Neuronal stem cell (in vitro differentiated cells): ENCODE results near the gene SLC5A1.

Source experiments
- DNase-seq: peaks from one replicate; pipeline ENCODE4 v3.0.0-alpha.2; 2013; ENCODE audit warnings: low spot score
- H2AFZ ChIP-seq: one replicate; pipeline ENCODE4 v1.6.1; 2013; ENCODE audit warnings: mild to moderate bottlenecking, low read length, inconsistent platforms
- H2AK5ac ChIP-seq: 2 replicates; pipeline ENCODE4 v1.6.1; 2013; ENCODE audit warnings: low read depth, mild to moderate bottlenecking, inconsistent platforms, low read length, moderate library complexity, mixed read lengths
- H2BK120ac ChIP-seq: 2 replicates; pipeline ENCODE4 v1.6.1; 2013; ENCODE audit warnings: low read depth, mild to moderate bottlenecking, inconsistent platforms, low read length, moderate library complexity, mixed read lengths
- H2BK12ac ChIP-seq: one replicate; pipeline ENCODE4 v1.6.1; 2013; ENCODE audit warnings: low read length, inconsistent platforms
- H2BK15ac ChIP-seq: 2 replicates; pipeline ENCODE4 v1.6.1; 2013; ENCODE audit warnings: mild to moderate bottlenecking, low read length, inconsistent platforms, mixed read lengths
- H2BK5ac ChIP-seq: one replicate; pipeline ENCODE4 v1.6.1; 2013; ENCODE audit warnings: inconsistent platforms, mild to moderate bottlenecking, low read length, moderate library complexity
- H3K14ac ChIP-seq: one replicate; pipeline ENCODE4 v1.6.1; 2013; ENCODE audit warnings: low read length, inconsistent platforms
- H3K18ac ChIP-seq: 2 replicates; pipeline ENCODE4 v1.6.1; 2013; ENCODE audit warnings: low read length, inconsistent platforms
- H3K23ac ChIP-seq: 2 replicates; pipeline ENCODE4 v1.6.1; 2013; ENCODE audit warnings: low read depth, mild to moderate bottlenecking, mixed read lengths, low read length, inconsistent platforms; ENCODE audit not compliant: poor library complexity
- H3K27ac ChIP-seq: replicated peaks from 3 replicates; pipeline ENCODE4 v1.5.1; 2013; ENCODE audit warnings: low read length, inconsistent platforms
- H3K27me3 ChIP-seq, 3 experiments: 2 replicates each; pipeline ENCODE4 v1.6.1; 2013; ENCODE audit warnings: low read length in 3 of 3, mild to moderate bottlenecking in 2 of 3, inconsistent platforms in 1 of 3, low read depth in 1 of 3, mixed read lengths in 1 of 3, moderate library complexity in 1 of 3; ENCODE audit not compliant: control insufficient read depth in 3 of 3, insufficient read depth in 3 of 3
- H3K36me3 ChIP-seq, 2 donors: replicated peaks in 1 of 2; 2 replicates each; pipeline ENCODE4 v1.6.1; 2013; ENCODE audit warnings: low read length in 2 of 2; ENCODE audit not compliant: control insufficient read depth in 2 of 2, insufficient read depth in 2 of 2
- H3K4ac ChIP-seq: 2 replicates; pipeline ENCODE4 v1.6.1; 2013; ENCODE audit warnings: inconsistent platforms, mild to moderate bottlenecking, low read length, moderate library complexity
- H3K4me1 ChIP-seq, 2 donors: 1 replicate in 1 of 2; 2 replicates in 1 of 2; pipeline ENCODE4 v1.6.1; 2013; ENCODE audit warnings: low read length in 2 of 2, low read depth in 1 of 2; ENCODE audit not compliant: control insufficient read depth in 2 of 2, insufficient read depth in 1 of 2
- H3K4me2 ChIP-seq: one replicate; pipeline ENCODE4 v1.6.1; 2013; ENCODE audit warnings: mild to moderate bottlenecking, low read length, inconsistent platforms; ENCODE audit not compliant: insufficient read depth, poor library complexity, severe bottlenecking
- H3K4me3 ChIP-seq, 2 donors: 2 replicates each; pipeline ENCODE4 v1.5.1; 2013; ENCODE audit warnings: low read length in 2 of 2, mild to moderate bottlenecking in 2 of 2, inconsistent platforms in 1 of 2, moderate library complexity in 1 of 2
- H3K79me1 ChIP-seq: one replicate; pipeline ENCODE4 v1.6.1; 2013; ENCODE audit warnings: low read depth, mild to moderate bottlenecking, inconsistent platforms, low read length, moderate library complexity
- H3K9ac ChIP-seq: one replicate; pipeline ENCODE4 v1.6.1; 2013; ENCODE audit warnings: mild to moderate bottlenecking, low read depth, low read length, inconsistent platforms; ENCODE audit not compliant: poor library complexity
- H3K9me3 ChIP-seq, 2 donors: replicated peaks in 1 of 2; 2 replicates each; pipeline versions ENCODE3 to v1.6.1; 2013; ENCODE audit warnings: low read length in 2 of 2, mild to moderate bottlenecking in 2 of 2, inconsistent platforms in 1 of 2, low read depth in 1 of 2, mixed read lengths in 1 of 2, moderate library complexity in 1 of 2; ENCODE audit not compliant: control insufficient read depth in 2 of 2, insufficient read depth in 1 of 2
- H4K8ac ChIP-seq: one replicate; pipeline ENCODE4 v1.6.1; 2013; ENCODE audit warnings: low read depth, mild to moderate bottlenecking, inconsistent platforms, low read length, moderate library complexity
- H4K91ac ChIP-seq: one replicate; pipeline ENCODE4 v1.6.1; 2013; ENCODE audit warnings: low read length, low read depth, mild to moderate bottlenecking, inconsistent platforms; ENCODE audit not compliant: poor library complexity
- WGBS, 2 donors: extraction: QIAGEN DNeasy Blood & Tissue Kit; methylation state at CpG; one replicate each; pipeline ENCODE4 v1.1.7; 2013; ENCODE audit warnings: missing lambda C conversion rate in 2 of 2, mixed read lengths in 1 of 2; ENCODE audit not compliant: insufficient read length in 2 of 2, insufficient replicate concordance in 1 of 2; ENCODE audit errors: extremely low coverage in 2 of 2; 5-methylcytosine and 5-hydroxymethylcytosine counted together

Gene SLC5A1

DNA sequence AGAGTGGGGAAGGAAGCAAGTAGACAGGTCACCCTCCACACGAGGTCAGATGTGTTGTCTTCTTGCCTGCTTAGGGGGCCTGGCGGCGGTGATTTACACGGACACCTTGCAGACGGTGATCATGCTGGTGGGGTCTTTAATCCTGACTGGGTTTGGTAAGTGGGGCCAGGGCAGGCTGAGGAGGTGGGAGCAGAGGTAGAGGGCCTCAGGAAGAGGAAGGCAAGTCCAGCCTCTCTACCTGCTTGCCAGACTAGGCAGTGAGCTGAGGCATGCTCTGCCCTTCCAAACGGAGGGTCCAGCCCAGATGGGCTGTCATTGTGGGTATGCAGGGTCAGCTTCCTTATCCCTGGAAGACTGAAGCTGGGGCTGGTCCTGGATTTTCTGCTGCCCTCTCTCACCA is 39.9 kb downstream of the SLC5A1 start:
- Histone ChIP-seq H3K27me3 (no peaks in the 10 kb centered on the region), H3K4me3 (no peak overlapping the region), H2AK5ac (no peak overlapping the region), H4K8ac (no peak overlapping the region), H2AFZ (no peak overlapping the region), H3K4me1 (peaks cover 0 to 2% of the 10 kb centered on the region in 2 donors), H3K14ac (no peak overlapping the region), H3K4me2 (no peak overlapping the region), H2BK12ac (no peak overlapping the region), H3K18ac (no peak overlapping the region), H3K4ac (no peak overlapping the region), H3K36me3 (no peaks in the 10 kb centered on the region), H2BK5ac (no peak overlapping the region), H3K9ac (peak overlapping the region; percentile 14), H3K27ac (no peak overlapping the region), H2BK120ac (no peak overlapping the region), H3K23ac (no peak overlapping the region), H3K79me1 (no peaks in the 10 kb centered on the region), H4K91ac (no peak overlapping the region), H2BK15ac (no peak overlapping the region), H3K9me3 (no peaks in the 10 kb centered on the region)
- WGBS, 2 donors, result no CpG with 5 or more reads among the region's 6 CpGs
- no peak for DNase-seq

DNA sequence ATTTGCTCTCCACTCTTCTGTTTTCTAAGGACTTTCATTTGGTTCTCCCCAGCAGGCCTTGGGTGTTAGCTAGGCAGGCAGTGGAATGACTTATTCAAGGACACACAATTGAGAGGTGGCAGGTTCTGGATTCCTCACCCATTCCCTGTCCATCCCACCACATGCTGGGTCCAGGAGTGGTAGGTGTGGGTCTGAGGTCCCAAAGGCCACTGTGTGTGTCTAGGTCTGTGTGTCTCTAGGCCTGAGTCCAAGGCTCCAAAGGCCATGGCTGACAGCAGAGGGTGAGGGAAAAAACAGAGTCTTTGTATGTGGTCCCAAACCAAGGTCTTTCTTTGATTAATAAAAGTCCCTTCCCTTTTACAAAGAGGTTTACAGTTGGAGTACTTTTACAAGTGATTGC is 40.8 kb downstream of the SLC5A1 start:
- no peak overlapping the region for H2AK5ac ChIP-seq
- H3K18ac ChIP-seq, result peak overlapping the region; percentile 59
- peaks cover 0 to 2% of the 10 kb centered on the region in 2 donors for H3K4me1 ChIP-seq
- H2BK12ac ChIP-seq, result no peak overlapping the region
- H2BK5ac ChIP-seq, result no peak overlapping the region
- no peak overlapping the region for H2AFZ ChIP-seq
- no peak overlapping the region for H3K4ac ChIP-seq
- H3K9ac ChIP-seq, result no peak overlapping the region
- H3K9me3 ChIP-seq, result no peaks in the 10 kb centered on the region
- no peak overlapping the region for H3K4me3 ChIP-seq
- H4K8ac ChIP-seq, result no peak overlapping the region
- H2BK15ac ChIP-seq, result no peak overlapping the region
- H3K4me2 ChIP-seq, result no peak overlapping the region
- H3K27ac ChIP-seq, result no peak overlapping the region
- no peak overlapping the region for H4K91ac ChIP-seq
- peak overlapping the region; percentile 62 for H3K23ac ChIP-seq
- H3K27me3 ChIP-seq, result peaks cover 0 to 3% (median 0%) of the 10 kb centered on the region in 3 experiments
- H2BK120ac ChIP-seq, result no peak overlapping the region
- no peak overlapping the region for H3K14ac ChIP-seq
- H3K36me3 ChIP-seq, result no peaks in the 10 kb centered on the region
- no peaks in the 10 kb centered on the region for H3K79me1 ChIP-seq
- DNase-seq, result no peak

DNA sequence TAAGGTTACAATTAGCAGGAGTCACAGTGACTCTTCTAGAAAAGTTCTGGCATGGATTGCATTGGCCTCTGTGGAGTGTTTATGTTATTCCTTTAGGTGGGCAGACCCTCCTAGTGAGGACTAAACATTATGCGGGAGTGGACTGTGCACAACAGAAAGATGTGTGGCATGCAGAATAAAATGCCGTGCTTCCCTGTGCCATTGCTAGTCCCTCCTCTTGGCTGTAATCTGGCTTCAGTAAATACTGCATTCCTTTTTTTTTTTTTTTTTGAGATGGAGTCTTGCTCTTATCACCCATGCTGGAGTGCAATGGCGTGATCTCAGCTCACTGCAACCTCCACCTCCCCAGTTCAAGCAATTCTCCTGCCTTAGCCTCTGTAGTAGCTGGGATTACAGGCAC is 45.0 kb downstream of the SLC5A1 start:
- Histone ChIP-seq H3K4me3 (no peak overlapping the region), H3K23ac (no peak overlapping the region), H3K9me3 (no peaks in the 10 kb centered on the region), H3K18ac (no peak overlapping the region), H2BK12ac (no peak overlapping the region), H3K4me1 (no peaks in the 10 kb centered on the region), H3K27ac (no peak overlapping the region), H2AK5ac (no peak overlapping the region), H2BK5ac (no peak overlapping the region), H3K36me3 (no peaks in the 10 kb centered on the region), H4K8ac (no peak overlapping the region), H3K14ac (no peak overlapping the region), H4K91ac (no peak overlapping the region), H3K4me2 (no peak overlapping the region), H2BK15ac (no peak overlapping the region), H2BK120ac (no peak overlapping the region), H3K9ac (no peak overlapping the region), H3K27me3 (peaks cover 0 to 3% (median 0%) of the 10 kb centered on the region in 3 experiments), H3K79me1 (no peaks in the 10 kb centered on the region), H3K4ac (no peak overlapping the region), H2AFZ (no peak overlapping the region)
- no peak for DNase-seq
- WGBS, 2 donors, result no CpG with 5 or more reads among the region's 3 CpGs

DNA sequence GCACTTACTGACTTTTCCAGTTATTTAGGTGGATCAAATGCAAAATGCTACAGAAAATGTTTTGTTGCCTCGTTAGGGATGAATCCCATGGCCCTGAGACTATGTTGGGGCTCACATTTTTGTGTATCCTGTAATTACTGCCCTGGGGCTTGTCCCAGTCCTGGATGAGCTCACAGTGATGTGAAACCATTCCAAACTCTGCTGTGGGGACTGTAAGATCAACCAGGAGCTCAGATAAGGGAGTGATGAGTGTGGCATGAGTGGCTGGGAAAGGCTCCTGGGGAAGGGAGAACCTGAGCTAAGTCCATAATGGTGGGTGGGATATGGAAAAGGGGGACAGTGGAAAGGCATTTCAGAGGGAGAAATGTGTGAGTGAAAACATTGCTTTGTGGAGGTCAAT is 54.0 kb downstream of the SLC5A1 start:
- Histone ChIP-seq H3K27me3 (no peaks in the 10 kb centered on the region), H2BK5ac (no peak overlapping the region), H2BK120ac (no peak overlapping the region), H3K4me3 (no peak overlapping the region), H3K9me3 (no peaks in the 10 kb centered on the region), H3K4me2 (no peak overlapping the region), H4K91ac (no peak overlapping the region), H3K4ac (no peak overlapping the region), H2AFZ (no peak overlapping the region), H3K4me1 (no peaks in the 10 kb centered on the region), H3K36me3 (no peaks in the 10 kb centered on the region), H3K23ac (no peak overlapping the region), H3K79me1 (no peaks in the 10 kb centered on the region), H2BK12ac (no peak overlapping the region), H3K14ac (no peak overlapping the region), H4K8ac (no peak overlapping the region), H3K18ac (no peak overlapping the region), H3K9ac (no peak overlapping the region), H2BK15ac (no peak overlapping the region), H2AK5ac (no peak overlapping the region), H3K27ac (no peak overlapping the region)
- DNase-seq, result no peak
- no CpG with 5 or more reads among the region's 1 CpG for WGBS, 2 donors
